ENCODE data around the gene PFKL.
A peak's percentile ranks its signal among the peaks of the same experiment; 100 is the strongest.

Gene PFKL

GRCh38 chr21:44365967-44366585, 66.2 kb downstream of the PFKL start:
- intact Hi-C loops (cut with DNase I): no loop called here
- peak in 6 of 42 donors; percentile 1 to 21 (median 11) for DNase-seq

GRCh38 chr21:44366586-44367211, 66.8 kb downstream of the PFKL start:
- peak in 5 of 42 donors; percentile 5 to 27 (median 19) for DNase-seq
- intact Hi-C loops (cut with DNase I): no loop called here

- DNase-seq: peak; percentile 58 to 95 (median 84)
- intact Hi-C loops (cut with DNase I): no loop called here
Measured at GRCh38 chr21:44368711-44369446, 69.0 kb downstream of the PFKL start.

GRCh38 chr21:44370027-44370735, 70.3 kb downstream of the PFKL start:
- DNase-seq: peak in 32 of 42 donors; percentile 16 to 68 (median 44)

GRCh38 chr21:44370786-44371410, 71.0 kb downstream of the PFKL start:
- peak in 7 of 42 donors; percentile 6 to 30 (median 10) for DNase-seq

More at GRCh38 chr21:44370027-44370735, 70.3 kb downstream of the PFKL start:
- intact Hi-C loops (cut with DNase I): no loop called here

GRCh38 chr21:44371596-44371995, 71.7 kb downstream of the PFKL start:
- intact Hi-C loops (cut with DNase I): no loop called here
- DNase-seq: peak in 9 of 42 donors; percentile 0 to 26 (median 4)

More at GRCh38 chr21:44370786-44371410, 71.0 kb downstream of the PFKL start:
- intact Hi-C loops (cut with DNase I): no loop called here

GRCh38 chr21:44372616-44373015, 72.8 kb downstream of the PFKL start:
- peak in 9 of 42 donors; percentile 1 to 22 (median 7) for DNase-seq
- intact Hi-C loops (cut with DNase I): no loop called here

GRCh38 chr21:44374601-44375280, 74.9 kb downstream of the PFKL start:
- DNase-seq: peak in 7 of 42 donors; percentile 4 to 17 (median 7)
- intact Hi-C loops (cut with DNase I): no loop called here

- intact Hi-C loops (cut with DNase I): no loop called here
- DNase-seq: peak in 11 of 42 donors; percentile 16 to 50 (median 37)
Measured at GRCh38 chr21:44375281-44375651, 75.4 kb downstream of the PFKL start.

GRCh38 chr21:44375761-44376241, 75.9 kb downstream of the PFKL start:
- DNase-seq: peak in 9 of 42 donors; percentile 4 to 27 (median 9)
- intact Hi-C loops (cut with DNase I): no loop called here

- intact Hi-C loops (cut with DNase I): no loop called here
- DNase-seq: peak in 8 of 42 donors; percentile 1 to 32 (median 8)
Measured at GRCh38 chr21:44376606-44377005, 76.8 kb downstream of the PFKL start.

Data from head of caudate nucleus (tissue), 42 donors.